Loucy (cell line): Measurements from ENCODE around the gene C1QC.

Experiments used
- H2AFZ ChIP-seq: fragments of 200-600 bp; sonication (generic); 2 replicates; pipeline ENCODE4 v1.6.0; 2016; ENCODE audit warnings: antibody characterized with exemption, mild to moderate bottlenecking, low read length, moderate library complexity
- H3F3A ChIP-seq: fragments of 200-600 bp; 2 replicates; pipeline ENCODE4 v1.6.0; 2016; ENCODE audit warnings: antibody characterized with exemption, low read depth, mild to moderate bottlenecking
- H3K27me3 ChIP-seq: fragments of 200-600 bp; sonication (generic); 2 replicates; pipeline ENCODE4 v1.6.1; 2014; ENCODE audit warnings: low read length, mild to moderate bottlenecking; ENCODE audit not compliant: insufficient read depth, poor library complexity, severe bottlenecking
- H3K36me3 ChIP-seq: fragments of 200-600 bp; sonication (generic); 2 replicates; pipeline ENCODE4 v1.6.1; 2016; ENCODE audit warnings: low read length; ENCODE audit not compliant: insufficient read depth
- H3K4me1 ChIP-seq: fragments of 200-600 bp; sonication (generic); 2 replicates; pipeline ENCODE4 v1.5.1; 2014; ENCODE audit warnings: low read length, mild to moderate bottlenecking; ENCODE audit not compliant: insufficient read depth, poor library complexity, severe bottlenecking
- H3K4me2 ChIP-seq: fragments of 200-600 bp; sonication (generic); 2 replicates; pipeline ENCODE4 v1.6.0; 2014; ENCODE audit warnings: antibody characterized with exemption, low read length, low read depth, mild to moderate bottlenecking; ENCODE audit not compliant: poor library complexity, severe bottlenecking
- H3K4me3 ChIP-seq: fragments of 200-600 bp; sonication (generic); 2 replicates; pipeline ENCODE4 v1.5.1; 2014; ENCODE audit warnings: low read length, mild to moderate bottlenecking, mixed read lengths; ENCODE audit not compliant: poor library complexity, severe bottlenecking
- H3K79me2 ChIP-seq: fragments of 200-600 bp; sonication (generic); 2 replicates; pipeline ENCODE4 v1.6.1; 2014; ENCODE audit warnings: low read length; ENCODE audit not compliant: insufficient read depth
- H3K9ac ChIP-seq: fragments of 200-600 bp; sonication (generic); 2 replicates; pipeline ENCODE4 v1.6.0; 2014; ENCODE audit warnings: mild to moderate bottlenecking, low read depth, low read length, moderate library complexity; ENCODE audit not compliant: poor library complexity, severe bottlenecking
- H3K9me2 ChIP-seq: fragments of 200-600 bp; sonication (generic); replicated peaks from 2 replicates; pipeline ENCODE4 v1.6.1; 2016; ENCODE audit warnings: low read depth, low read length, mixed read lengths
- H3K9me3 ChIP-seq: fragments of 200-600 bp; sonication (generic); 2 replicates; pipeline ENCODE4 v1.6.1; 2014; ENCODE audit warnings: mild to moderate bottlenecking, antibody characterized with exemption, low read length, low read depth; ENCODE audit not compliant: insufficient read depth
- H4K20me1 ChIP-seq: fragments of 200-600 bp; sonication (generic); 2 replicates; pipeline ENCODE4 v1.6.0; 2014; ENCODE audit warnings: antibody characterized with exemption, low read length, mild to moderate bottlenecking; ENCODE audit not compliant: insufficient read depth, poor library complexity, severe bottlenecking
- EZH2phosphoT487 ChIP-seq: fragments of 200-600 bp; IDR thresholded peaks from 2 replicates; pipeline ENCODE4 v1.6.1; 2018; ENCODE audit warnings: antibody characterized with exemption, mild to moderate bottlenecking, moderate library complexity, borderline replicate concordance
- TF ChIP-seq, protein P1 (sequence below): fragments of 200-600 bp; sonication (generic); conservative IDR thresholded peaks from 2 replicates; pipeline ENCODE4 v1.5.1; 2014; ENCODE audit warnings: mild to moderate bottlenecking, antibody characterized with exemption, low read length

The C1QC gene

DNA sequence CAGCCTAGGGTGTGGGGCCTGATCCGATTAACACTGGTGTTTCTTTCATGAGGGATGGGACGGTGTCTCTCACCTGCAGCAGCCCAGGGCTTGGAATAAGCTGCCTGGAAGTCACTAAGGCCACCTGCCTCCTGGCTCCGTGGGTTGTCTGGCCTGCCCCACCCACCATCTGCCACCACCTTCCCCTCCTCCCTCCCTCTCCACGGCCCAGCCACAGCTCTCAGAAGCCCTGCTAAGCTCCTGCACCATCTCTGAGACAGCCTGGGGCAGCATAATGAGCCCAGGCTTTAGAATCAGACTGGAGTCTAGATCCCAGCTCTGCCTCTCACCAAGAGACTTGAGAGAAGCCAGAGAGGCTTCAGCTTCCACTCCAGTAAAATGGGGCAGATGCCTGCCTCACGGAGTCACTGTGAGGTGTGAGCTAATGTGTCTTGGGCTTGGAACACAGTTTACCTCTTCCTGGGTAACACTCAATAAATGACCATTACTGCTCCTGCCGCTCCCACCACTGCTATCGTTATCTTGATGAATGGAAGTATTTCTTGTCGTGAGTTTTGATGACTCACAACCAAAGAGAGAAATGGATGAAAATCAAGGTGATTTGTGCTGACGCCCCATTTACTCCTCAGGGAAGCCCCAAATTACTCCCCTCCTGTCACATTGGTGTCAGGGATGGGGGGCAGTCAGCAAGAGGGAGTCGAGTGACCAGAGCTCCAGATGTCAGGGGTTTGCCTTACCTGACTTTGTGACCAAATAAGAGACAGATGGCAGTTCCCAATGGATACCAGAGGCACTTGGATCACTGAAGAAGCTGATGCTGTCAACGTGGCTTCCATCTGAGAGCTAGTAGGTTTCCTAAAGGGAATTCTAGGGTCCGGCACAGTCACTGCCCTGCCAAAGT, 30.5 kb upstream of the C1QC start:
- H3K9ac ChIP-seq = no peak overlapping the region
- H3K4me1 ChIP-seq = no peaks in the 10 kb centered on the region
- no peaks in the 10 kb centered on the region for H3K27me3 ChIP-seq
- no peaks in the 10 kb centered on the region for H4K20me1 ChIP-seq
- no peak overlapping the region for H3K4me3 ChIP-seq
- H3K36me3 ChIP-seq = no peaks in the 10 kb centered on the region
- no peaks in the 10 kb centered on the region for H3F3A ChIP-seq
- H3K79me2 ChIP-seq = no peaks in the 10 kb centered on the region
- no peak for TF ChIP-seq EZH2phosphoT487
- TF ChIP-seq, protein P1, sequence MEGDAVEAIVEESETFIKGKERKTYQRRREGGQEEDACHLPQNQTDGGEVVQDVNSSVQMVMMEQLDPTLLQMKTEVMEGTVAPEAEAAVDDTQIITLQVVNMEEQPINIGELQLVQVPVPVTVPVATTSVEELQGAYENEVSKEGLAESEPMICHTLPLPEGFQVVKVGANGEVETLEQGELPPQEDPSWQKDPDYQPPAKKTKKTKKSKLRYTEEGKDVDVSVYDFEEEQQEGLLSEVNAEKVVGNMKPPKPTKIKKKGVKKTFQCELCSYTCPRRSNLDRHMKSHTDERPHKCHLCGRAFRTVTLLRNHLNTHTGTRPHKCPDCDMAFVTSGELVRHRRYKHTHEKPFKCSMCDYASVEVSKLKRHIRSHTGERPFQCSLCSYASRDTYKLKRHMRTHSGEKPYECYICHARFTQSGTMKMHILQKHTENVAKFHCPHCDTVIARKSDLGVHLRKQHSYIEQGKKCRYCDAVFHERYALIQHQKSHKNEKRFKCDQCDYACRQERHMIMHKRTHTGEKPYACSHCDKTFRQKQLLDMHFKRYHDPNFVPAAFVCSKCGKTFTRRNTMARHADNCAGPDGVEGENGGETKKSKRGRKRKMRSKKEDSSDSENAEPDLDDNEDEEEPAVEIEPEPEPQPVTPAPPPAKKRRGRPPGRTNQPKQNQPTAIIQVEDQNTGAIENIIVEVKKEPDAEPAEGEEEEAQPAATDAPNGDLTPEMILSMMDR = no peak
- no peaks in the 10 kb centered on the region for H3K9me3 ChIP-seq
- H2AFZ ChIP-seq = no peak overlapping the region
- H3K4me2 ChIP-seq = no peak overlapping the region
- no peaks in the 10 kb centered on the region for H3K9me2 ChIP-seq

DNA sequence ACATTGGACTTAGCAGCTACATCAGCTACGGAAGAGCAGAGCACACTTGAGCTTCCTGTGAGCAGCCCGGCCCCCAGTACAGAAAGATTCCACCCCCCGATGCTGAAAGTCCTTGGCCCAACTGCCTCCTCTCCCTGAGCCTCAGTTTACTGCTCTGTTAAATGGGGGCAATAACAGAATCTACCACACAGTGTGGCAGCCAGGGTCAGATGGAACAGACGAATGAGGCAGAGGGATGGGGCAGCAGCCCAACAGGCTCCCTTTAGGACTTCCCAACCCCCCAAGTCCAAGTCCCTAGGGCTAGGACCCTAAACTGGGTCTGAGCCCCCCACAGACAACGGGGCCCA, 29.9 kb upstream of the C1QC start:
- no peaks in the 10 kb centered on the region for H3K36me3 ChIP-seq
- TF ChIP-seq, protein P1 = no peak
- no peak for TF ChIP-seq EZH2phosphoT487

DNA sequence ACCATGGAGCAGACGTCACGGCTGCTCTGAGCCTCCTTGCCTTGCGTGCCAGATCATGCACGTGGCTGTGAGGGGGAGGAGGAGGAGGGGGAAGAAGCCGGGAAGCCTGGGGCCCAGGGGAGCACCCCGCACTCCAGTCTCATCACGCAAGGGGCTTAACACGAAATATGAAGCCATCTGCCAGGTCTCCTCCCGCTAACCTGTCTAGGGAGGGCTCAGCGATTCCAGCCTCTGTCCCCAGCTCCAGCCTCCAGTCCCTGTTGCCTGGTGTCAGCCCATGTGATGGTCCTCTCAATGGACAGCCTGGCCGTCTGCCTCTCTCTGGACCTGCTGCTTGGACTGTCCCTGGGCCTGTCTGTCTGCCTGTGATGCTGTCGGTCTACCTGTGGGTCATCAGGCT, 29.5 kb upstream of the C1QC start:
- Histone ChIP-seq H3F3A (no peaks in the 10 kb centered on the region), H2AFZ (no peak overlapping the region), H3K9ac (no peak overlapping the region), H3K36me3 (no peaks in the 10 kb centered on the region), H3K4me2 (no peak overlapping the region), H3K9me3 (no peaks in the 10 kb centered on the region), H4K20me1 (no peaks in the 10 kb centered on the region), H3K27me3 (no peaks in the 10 kb centered on the region), H3K4me3 (no peak overlapping the region), H3K9me2 (no peaks in the 10 kb centered on the region), H3K4me1 (no peaks in the 10 kb centered on the region), H3K79me2 (no peaks in the 10 kb centered on the region)
- no peak for TF ChIP-seq EZH2phosphoT487
- TF ChIP-seq, protein P1 = no peak

More for the DNA sequence above, 29.9 kb upstream of the C1QC start:
- Histone ChIP-seq H3K4me1 (no peaks in the 10 kb centered on the region), H3K9ac (no peak overlapping the region), H3F3A (no peaks in the 10 kb centered on the region), H3K4me3 (no peak overlapping the region), H3K9me3 (no peaks in the 10 kb centered on the region), H4K20me1 (no peaks in the 10 kb centered on the region), H3K79me2 (no peaks in the 10 kb centered on the region), H2AFZ (no peak overlapping the region), H3K9me2 (no peaks in the 10 kb centered on the region), H3K4me2 (no peak overlapping the region), H3K27me3 (no peaks in the 10 kb centered on the region)
